NOMO-1 (cell line): Measurements from ENCODE around the gene C19orf67.

ENCODE experiments used
- DNase-seq, 2 experiments: peaks; one replicate each; lab custom pipeline; 2025; ENCODE audit not compliant: unreplicated experiment in 2 of 2; lab: John Stamatoyannopoulos, UW

The C19orf67 gene

GRCh38 chr19:14085309-14085995, at the start of gene C19orf67:
C19orf67 (minus strand) TSS chr19:14085783; CDS start chr19:14085627, 156 bp downstream.
- DNase-seq: no peak

DNA sequence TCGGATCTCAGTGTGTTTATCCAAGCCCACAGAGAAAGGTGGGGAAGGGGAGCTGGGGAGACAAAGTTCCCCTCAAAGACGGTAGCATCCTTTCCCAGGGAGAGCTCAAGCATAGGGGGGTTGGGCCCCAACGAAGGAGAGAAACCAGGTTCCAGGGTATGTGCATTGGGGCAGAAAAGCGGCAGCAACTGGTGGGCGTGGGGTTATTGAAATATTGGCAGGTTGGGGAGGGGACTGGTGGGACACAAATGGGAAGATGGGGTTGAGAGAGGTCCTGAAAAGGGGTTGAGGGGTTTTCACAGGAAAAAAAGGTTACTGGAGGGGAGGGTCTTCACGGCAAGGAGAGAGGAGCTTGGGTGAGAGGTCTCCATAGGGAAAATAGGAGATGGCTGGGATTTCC, 49.8 kb upstream of the C19orf67 start:
- DNase-seq: no peak

GRCh38 chr19:14127929-14128509, 42.4 kb upstream of the C19orf67 start:
- peak; percentile 57 to 82 for DNase-seq

- no peak for DNase-seq
Measured at GRCh38 chr19:14127176-14127575, 41.6 kb upstream of the C19orf67 start.

GRCh38 chr19:14122924-14123323, 37.3 kb upstream of the C19orf67 start:
- no peak for DNase-seq

DNA sequence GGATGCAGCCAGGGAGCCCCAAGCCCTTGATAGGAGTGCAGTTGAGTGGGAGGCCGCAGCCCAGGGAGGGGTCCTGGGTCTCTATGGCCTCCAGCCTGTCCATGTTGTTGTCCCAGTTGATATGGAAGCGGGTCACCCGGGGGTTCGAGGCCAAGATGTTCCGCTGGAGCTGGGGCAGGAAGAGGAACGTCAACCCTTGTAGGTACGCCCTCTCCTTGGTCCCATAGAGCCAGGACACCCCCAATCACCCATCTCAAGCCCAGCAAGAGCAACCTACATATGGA, 34.9 kb upstream of the C19orf67 start:
- DNase-seq: no peak

GRCh38 chr19:14119644-14120496, 34.3 kb upstream of the C19orf67 start:
- no peak for DNase-seq

GRCh38 chr19:14119146-14119545, 33.6 kb upstream of the C19orf67 start:
- no peak for DNase-seq

GRCh38 chr19:14118165-14119051, 32.8 kb upstream of the C19orf67 start:
- peak; percentile 91 to 95 for DNase-seq

DNA sequence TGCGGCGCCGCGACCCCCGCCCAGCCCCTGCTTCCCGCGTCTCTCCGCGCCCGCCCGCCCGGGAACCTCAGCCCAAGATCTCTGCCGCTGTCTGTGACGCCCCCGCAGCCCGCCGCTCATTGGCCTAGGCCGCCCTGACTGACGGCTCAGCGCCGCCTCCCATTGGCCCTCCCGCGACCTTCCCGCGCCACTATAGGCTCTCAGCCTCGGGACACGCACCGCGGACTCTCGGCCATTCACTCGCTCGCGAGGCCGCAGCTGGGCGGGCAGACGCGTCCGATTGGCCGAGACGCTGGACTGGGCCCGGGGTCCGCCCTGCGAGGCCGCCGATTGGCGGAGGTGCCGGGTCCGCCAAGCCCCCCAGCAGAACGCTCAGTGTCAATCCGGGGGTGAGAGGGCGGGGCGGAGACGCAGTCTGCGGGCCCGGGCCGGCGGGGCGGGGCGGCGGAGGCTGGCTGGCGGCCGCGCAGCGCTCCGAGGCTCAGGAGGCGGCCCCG, 32.1 kb upstream of the C19orf67 start, which contains the start of gene PRKACA:
PRKACA (minus strand) TSS at position 95 of the 497 bp plus-strand sequence. CDS start 215 bp downstream, outside the sequence.
- peak; percentile 97 to 99 for DNase-seq

DNA sequence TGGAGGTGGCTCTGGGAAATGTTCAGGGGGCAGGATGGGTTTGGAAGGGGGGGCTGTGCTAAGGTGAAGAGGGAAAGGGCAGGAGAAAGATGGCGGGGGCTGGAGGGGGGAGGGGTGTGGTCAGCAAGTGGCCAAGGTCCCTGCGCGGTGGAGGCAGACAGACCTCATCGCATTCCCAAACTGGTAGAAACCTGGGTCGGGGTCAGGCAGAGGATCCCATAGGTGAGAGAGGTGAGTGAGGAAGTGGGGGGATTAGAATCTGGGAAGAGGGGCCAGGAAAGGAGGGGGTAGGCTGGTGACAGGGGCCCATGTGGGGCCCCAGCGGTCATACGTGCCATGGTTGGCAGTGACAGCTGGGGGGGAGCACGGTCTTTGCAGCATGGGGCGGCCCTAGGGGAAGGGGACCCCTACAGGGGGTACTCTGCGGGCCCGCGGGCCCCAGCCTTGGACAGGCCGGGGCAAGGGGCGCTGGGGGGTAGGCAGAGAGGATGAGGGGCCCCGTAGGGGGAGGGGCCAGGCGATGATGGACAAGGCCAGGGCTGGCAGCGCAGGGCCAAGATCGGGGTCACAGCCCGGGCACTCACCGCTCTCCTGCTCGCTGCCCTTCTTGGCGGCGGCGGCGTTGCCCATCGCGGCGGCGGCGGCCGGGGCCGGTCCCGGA, 31.5 kb upstream of the C19orf67 start:
- DNase-seq: no peak

- no peak for DNase-seq
Measured at GRCh38 chr19:14116525-14116917, 30.9 kb upstream of the C19orf67 start.

- DNase-seq: no peak
Measured at GRCh38 chr19:14115756-14116155, 30.2 kb upstream of the C19orf67 start.

- DNase-seq: peak; percentile 79 to 86
Measured at GRCh38 chr19:14114854-14115253, 29.3 kb upstream of the C19orf67 start.

- DNase-seq: no peak
Measured at GRCh38 chr19:14114439-14114838, 28.9 kb upstream of the C19orf67 start.

- peak in 1 of 2 experiments; percentile 18 for DNase-seq
Measured at GRCh38 chr19:14113762-14114414, 28.3 kb upstream of the C19orf67 start.

DNA sequence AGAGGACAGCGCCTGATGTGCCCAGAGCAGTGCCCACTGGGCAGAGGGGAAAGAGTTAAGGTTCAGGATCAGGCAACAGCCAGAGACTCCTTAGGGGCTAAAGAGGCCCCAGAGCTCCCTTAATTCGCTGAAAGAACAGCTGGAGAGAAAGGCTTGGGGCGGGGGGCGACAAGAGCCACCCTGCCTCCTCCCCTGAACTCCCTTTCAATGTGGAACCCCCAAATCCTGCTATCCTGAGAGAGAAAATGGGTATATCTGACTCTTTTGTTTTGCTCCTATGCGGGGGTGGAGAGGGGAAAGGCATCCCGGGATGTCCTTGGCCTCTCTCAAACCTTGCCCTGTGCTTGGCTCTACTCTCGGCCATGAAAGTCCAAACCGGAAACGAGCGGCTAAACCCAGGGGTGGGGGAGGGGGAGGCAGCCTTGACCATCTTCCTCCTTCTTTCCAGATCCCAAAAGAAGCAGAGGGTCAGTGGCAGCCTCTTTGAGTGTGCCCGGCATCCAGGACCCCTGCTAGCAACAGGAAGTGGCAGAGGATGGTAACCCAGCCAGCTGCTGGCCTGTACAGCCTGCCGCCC, 27.3 kb upstream of the C19orf67 start:
- no peak for DNase-seq

- DNase-seq: no peak
Measured at GRCh38 chr19:14112051-14112808, 26.6 kb upstream of the C19orf67 start.
